ENCODE results near the gene NEDD9. TPM values are rescaled to one million over a fixed set of nuclear protein-coding genes. Genes with fewer than 3 reads are reported as not detected.

Gene NEDD9
- total and polyA plus RNA-seq, 2 of the 13 experiments (the other 11 are each of a cell fraction or from before 2014, with no cell fraction given) = 27.1 to 389 TPM

GRCh38 chr6:11143394-11144371 is 88.8 kb downstream of the NEDD9 start (continued):
- TF ChIP-seq ATF7 (IDR thresholded peaks at IDR 0.05) (0 out of 2 replicates have a peak, but pooled peaks have one; percentile 34), ATF7 (CRISPR knock-in tag; IDR thresholded peaks at IDR 0.05) (no peak), KDM5A (IDR thresholded peaks at IDR 0.05; ENCODE audit: borderline replicate concordance, low read length) (no peak), PRPF4 (IDR thresholded peaks at IDR 0.05; ENCODE audit: low read depth, low read length, poor library complexity, severe bottlenecking) (no peak), CAMTA2 (CRISPR knock-in tag; IDR thresholded peaks at IDR 0.05; ENCODE audit: borderline replicate concordance) (no peak), TOPORS (CRISPR knock-in tag; IDR thresholded peaks at IDR 0.05) (no peak), ZNF274 (CRISPR knock-in tag; IDR thresholded peaks at IDR 0.05) (no peak), ZC3H13 (CRISPR knock-in tag; IDR thresholded peaks at IDR 0.05) (0 out of 2 replicates have a peak, but pooled peaks have one; percentile 43), KAT8 (CRISPR knock-in tag; IDR thresholded peaks at IDR 0.05) (peak; percentile 68), ZNF646 (CRISPR knock-in tag; IDR thresholded peaks at IDR 0.05) (no peak), ZNF687 (CRISPR knock-in tag; IDR thresholded peaks at IDR 0.05) (peak; percentile 58; the same call in 1 of the 2 replicates), EZH2 (conservative IDR thresholded peaks at IDR 0.05; ENCODE audit: low read depth, low read length) (no peak), ZBTB37 (CRISPR knock-in tag; IDR thresholded peaks at IDR 0.05) (no peak), ZNF792 (CRISPR knock-in tag; IDR thresholded peaks at IDR 0.05) (peak; percentile 96), ZBTB21 (CRISPR knock-in tag; IDR thresholded peaks at IDR 0.05) (peak; percentile 71; the same call in 1 of the 2 replicates), ZNF326 (CRISPR knock-in tag; IDR thresholded peaks at IDR 0.05; ENCODE audit: borderline replicate concordance) (no peak), ZNF780A (CRISPR knock-in tag; IDR thresholded peaks at IDR 0.05) (peak; percentile 78)

All from HepG2 (cell line).